ENCODE data around the gene IL1RAP.

DNA sequence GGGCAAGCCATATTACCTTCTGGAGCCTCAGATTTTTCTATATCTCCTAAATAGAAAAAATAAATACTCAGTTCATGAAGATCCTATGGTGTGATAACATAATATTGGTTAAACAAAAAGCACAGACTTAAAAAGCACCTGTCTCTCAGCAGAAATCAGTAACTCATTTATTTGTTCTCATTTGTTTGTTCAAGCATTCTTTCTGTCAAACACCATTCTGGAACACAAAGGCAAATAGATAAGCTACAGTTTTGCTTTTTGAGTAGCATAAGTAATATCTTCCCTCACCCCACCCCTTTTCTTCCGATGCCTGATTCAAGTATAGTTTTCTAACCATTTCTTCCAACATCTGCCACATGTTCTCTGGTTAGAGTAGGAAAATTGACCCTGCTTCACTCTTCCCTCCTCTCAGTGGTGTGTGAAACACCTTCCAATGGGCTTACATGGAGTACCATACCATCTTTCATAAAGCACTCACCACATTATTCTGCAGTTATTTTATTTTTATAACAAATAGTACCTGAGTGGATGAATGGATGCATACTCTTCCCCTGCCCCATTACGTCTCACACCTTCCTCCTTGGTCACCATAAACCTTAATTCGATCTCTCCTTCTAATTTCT, 8.4 kb upstream of the IL1RAP start:
- no peak for TF ChIP-seq ZBTB1 (CRISPR knock-in tag; IDR thresholded peaks at IDR 0.05; ENCODE audit: borderline replicate concordance, low read depth)
- TF ChIP-seq FOXK1 (CRISPR knock-in tag; IDR thresholded peaks at IDR 0.05; ENCODE audit: borderline replicate concordance), result no peak
- TF ChIP-seq SMARCA5 (IDR thresholded peaks at IDR 0.05), result no peak
- TF ChIP-seq ZNF23 (CRISPR knock-in tag; IDR thresholded peaks at IDR 0.05), result no peak
